ENCODE data around the gene C2orf72.

C2orf72 gene

DNA sequence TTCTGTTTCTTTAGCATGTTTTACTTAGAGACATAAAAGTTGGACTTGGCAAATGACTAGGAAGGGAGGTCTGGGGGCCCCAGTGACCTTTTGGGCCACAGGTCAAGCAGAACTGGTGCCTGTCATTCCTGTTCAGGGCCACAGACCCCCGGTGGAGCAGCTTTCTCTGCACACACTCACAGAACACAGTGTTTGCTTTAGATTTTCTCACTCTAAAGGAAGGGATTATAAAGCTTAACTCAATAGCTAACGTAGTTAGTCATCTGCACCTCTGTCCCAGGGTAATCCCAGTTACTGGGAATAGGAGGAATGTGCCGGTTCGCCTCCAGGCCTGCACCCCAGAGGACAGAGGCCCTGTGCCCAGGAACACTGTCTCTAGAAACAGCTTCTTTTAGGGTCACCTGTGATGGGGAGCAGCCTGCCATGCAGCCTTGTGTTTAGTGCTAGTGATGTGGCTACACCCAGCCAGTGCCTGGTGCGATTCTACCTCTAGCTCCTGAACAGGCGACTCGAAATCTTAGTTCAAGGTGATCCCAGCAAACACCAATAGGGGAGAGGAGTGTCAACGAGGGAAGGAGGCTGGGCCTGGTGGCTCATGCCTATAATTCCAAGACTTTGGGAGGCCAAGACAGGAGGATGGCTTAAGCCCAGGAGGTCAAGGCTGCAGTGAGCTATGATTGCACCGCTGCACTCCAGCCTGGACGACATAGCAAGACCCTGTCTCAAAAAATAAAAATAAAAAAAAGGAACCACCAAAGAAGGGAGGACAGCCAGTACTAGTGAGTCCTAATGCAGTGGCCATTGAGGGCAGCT lies 29.8 kb upstream of the C2orf72 start:
- TF ChIP-seq, protein P1, sequence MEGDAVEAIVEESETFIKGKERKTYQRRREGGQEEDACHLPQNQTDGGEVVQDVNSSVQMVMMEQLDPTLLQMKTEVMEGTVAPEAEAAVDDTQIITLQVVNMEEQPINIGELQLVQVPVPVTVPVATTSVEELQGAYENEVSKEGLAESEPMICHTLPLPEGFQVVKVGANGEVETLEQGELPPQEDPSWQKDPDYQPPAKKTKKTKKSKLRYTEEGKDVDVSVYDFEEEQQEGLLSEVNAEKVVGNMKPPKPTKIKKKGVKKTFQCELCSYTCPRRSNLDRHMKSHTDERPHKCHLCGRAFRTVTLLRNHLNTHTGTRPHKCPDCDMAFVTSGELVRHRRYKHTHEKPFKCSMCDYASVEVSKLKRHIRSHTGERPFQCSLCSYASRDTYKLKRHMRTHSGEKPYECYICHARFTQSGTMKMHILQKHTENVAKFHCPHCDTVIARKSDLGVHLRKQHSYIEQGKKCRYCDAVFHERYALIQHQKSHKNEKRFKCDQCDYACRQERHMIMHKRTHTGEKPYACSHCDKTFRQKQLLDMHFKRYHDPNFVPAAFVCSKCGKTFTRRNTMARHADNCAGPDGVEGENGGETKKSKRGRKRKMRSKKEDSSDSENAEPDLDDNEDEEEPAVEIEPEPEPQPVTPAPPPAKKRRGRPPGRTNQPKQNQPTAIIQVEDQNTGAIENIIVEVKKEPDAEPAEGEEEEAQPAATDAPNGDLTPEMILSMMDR (IDR thresholded peaks at IDR 0.05; ENCODE audit: low read depth, low read length): no peak
- no peak for DNase-seq (ENCODE audit: extremely low read depth, low read depth)

DNA sequence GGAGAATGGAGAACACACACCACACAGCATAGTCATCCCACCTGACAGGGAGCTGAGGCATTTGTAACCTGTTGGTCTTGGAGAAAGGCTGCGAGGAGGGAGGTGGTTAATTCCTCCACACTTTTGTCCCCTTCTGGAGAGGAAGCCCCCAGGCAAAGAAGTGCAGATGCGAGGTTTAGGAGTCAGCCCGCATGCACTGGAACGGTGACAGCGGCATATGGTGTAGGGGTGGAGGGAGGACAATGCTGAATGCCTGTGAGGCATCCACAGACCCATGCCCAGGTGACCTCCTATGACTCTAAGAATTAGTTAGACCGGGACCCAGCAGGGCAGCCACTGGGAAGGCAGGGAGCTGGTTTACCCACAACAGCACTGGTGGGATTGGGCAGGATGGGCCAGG lies 29.2 kb upstream of the C2orf72 start:
- DNase-seq (ENCODE audit: extremely low read depth, low read depth): no peak
- TF ChIP-seq, protein P1 (IDR thresholded peaks at IDR 0.05; ENCODE audit: low read depth, low read length): no peak

DNA sequence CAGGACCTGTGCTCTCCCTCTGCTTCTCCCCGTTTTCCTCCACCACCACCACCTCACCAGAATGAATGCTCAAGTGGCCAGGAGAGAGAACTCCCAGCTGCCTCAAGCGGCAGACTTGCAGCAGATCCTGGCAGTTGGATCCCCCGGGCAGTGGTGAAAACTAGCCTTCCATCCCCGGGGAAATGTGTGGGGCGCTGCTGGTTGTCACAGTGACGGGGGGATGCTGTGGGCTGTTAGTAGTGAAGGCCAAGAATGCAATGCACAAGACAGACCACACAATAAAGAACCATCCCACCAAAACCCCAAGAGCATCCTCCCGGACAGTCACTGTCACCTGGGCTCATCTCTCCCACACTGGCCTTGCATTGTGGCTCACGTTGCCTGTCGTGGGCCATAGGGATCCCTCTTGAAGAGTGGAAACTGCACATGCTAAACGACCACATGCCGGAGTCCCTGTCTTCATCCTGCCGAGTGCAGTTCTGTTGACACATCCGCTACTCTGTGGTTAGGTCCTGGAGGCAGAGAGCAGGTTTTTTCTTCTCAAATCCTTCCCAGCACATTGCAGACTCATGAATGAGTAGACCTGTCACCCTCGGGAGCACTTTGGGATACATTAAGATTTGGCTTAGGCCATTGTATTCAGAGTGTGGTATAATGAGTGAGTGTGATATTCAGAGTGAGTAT lies 27.9 kb upstream of the C2orf72 start:
- TF ChIP-seq, protein P1 (IDR thresholded peaks at IDR 0.05; ENCODE audit: low read depth, low read length): no peak
- no peak for DNase-seq (ENCODE audit: extremely low read depth, low read depth)

DNA sequence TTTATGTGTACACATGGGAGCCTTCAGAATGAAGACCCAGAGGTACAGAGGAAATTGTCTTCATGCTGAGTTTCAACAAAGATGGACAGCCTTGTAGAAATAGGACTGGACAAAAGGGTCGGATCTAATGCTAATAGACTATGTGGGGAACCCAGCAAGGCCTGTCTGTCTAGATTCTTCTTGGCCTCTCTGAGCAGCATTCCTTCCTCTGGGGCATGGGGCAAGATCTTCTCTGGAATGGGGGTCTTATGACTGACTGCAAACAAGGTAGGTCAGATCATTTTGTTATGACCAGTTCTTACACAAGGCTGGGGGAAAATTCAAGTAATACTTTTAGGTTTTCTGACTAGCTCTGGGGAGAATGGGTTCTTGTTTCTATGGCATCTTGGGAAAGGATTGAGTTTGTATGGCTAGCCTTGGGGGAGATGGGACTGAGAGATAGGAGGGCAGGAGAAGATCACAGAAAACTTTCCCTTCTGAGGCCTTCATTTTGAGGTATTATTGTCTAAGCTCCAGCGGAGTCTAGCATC lies 27.1 kb upstream of the C2orf72 start:
- TF ChIP-seq, protein P1 (IDR thresholded peaks at IDR 0.05; ENCODE audit: low read depth, low read length): no peak
- DNase-seq (ENCODE audit: extremely low read depth, low read depth): no peak

DNA sequence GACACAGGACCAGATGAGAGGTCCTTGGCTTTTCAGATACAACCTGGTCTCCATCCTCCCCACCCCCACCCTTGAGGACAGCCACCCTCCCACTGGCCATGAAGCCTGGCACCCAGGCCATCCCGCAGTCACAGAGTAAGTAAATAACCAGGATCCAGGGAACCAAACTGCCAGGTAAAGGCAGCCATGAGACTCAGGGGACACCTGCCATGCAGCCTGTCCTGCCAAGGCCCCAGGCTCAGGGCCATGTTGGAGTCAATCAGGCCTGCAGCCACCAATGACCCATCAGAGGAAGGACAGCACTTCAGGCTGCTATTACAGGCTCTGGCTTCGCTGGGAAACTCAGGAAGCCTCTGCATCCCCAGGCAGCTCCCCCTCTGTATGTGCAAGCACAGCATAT lies 25.8 kb upstream of the C2orf72 start:
- no peak for DNase-seq (ENCODE audit: extremely low read depth, low read depth)
- TF ChIP-seq, protein P1 (IDR thresholded peaks at IDR 0.05; ENCODE audit: low read depth, low read length): no peak

DNA sequence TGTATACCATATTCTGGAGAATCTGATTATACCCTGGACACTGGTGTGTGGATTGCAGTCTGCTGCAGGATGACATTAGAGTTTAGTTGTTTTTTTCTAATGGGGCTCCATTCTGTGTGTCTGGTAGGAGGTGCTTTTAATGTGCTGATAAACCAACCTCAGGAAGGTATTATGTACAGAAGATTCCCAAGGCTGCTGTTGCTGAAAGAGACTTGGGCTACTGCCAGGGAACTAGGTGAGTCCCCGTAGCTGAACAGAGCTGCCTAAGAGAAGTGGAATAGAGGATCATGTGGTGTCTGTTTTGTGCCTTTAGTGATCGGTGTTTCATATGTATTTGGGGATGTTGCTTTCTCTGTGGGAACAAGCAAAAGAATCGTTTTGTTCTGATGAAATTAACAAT lies 24.9 kb upstream of the C2orf72 start:
- DNase-seq (ENCODE audit: extremely low read depth, low read depth): no peak
- TF ChIP-seq, protein P1 (IDR thresholded peaks at IDR 0.05; ENCODE audit: low read depth, low read length): no peak

DNA sequence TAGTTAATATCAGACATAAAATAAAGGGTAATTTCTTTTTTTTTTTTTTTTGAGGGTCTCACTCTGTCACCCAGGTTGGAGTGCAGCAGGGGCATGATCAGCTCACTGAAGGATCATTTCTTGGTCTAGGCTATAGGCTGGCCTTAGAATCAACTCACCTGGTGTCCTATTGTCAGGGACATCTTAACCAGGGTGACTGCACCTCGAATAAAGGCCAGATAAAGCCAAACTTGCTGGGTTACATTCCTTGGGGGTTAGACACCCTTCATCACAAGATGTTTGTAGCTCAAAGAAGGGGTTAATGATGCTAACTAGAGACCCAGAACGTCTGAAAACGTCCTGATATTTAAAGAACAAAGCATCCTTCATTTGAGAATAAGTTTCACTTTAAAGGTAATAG lies 23.5 kb upstream of the C2orf72 start:
- TF ChIP-seq, protein P1 (IDR thresholded peaks at IDR 0.05; ENCODE audit: low read depth, low read length): no peak
- no peak for DNase-seq (ENCODE audit: extremely low read depth, low read depth)

All from AG09319 (cell line).